Uterus (tissue), 2 donors: Measurements from ENCODE around the gene ZCCHC10.

Experiments
- CTCF ChIP-seq, 4 experiments: fragments of 200-600 bp in 2 of 4; fragments of 450-650 bp in 2 of 4; sonication (generic) in 2 of 4; IDR thresholded peaks; one replicate each; pipeline ENCODE4 v1.5.1; 2016 to 2019; ENCODE audit warnings: antibody characterized with exemption in 4 of 4, mild to moderate bottlenecking in 2 of 4, moderate library complexity in 1 of 4
- POLR2A ChIP-seq, 2 donors: fragments of 450-650 bp; IDR thresholded peaks; one replicate each; pipeline ENCODE4 v1.6.1; 2016; ENCODE audit warnings: antibody characterized with exemption in 2 of 2, mild to moderate bottlenecking in 1 of 2, moderate library complexity in 1 of 2

GRCh38 chr5:133062276-133062675 is 35.9 kb upstream of the ZCCHC10 start:
- TF ChIP-seq POLR2A (IDR thresholded peaks at IDR 0.05) (no peak), CTCF (IDR thresholded peaks at IDR 0.05) (no peak)
